GM12892 (cell line): Measurements from ENCODE around the gene GALNT10.

Source experiments
- DNase-seq: peaks from one replicate; pipeline ENCODE4 v3.0.0; 2011; ENCODE audit not compliant: insufficient read length
- FAIRE-seq: peaks from 2 replicates; lab custom pipeline; 2011; peaks lifted over from hg19 to GRCh38; lab: Jason Lieb, UNC
- POLR2A ChIP-seq: IDR thresholded peaks from 2 replicates; pipeline ENCODE4 v1.6.1; 2011; ENCODE audit warnings: low read depth, low read length, control low read depth
- POLR2AphosphoS5 ChIP-seq: IDR thresholded peaks from 2 replicates; pipeline ENCODE4 v1.6.1; 2011; ENCODE audit warnings: low read depth, low read length, control low read depth
- TAF1 ChIP-seq: IDR thresholded peaks from 2 replicates; pipeline ENCODE4 v1.6.1; 2011; ENCODE audit warnings: low read depth, mild to moderate bottlenecking, control low read depth, low read length, borderline replicate concordance

The GALNT10 gene

GRCh38 chr5:154403776-154404387, 213.3 kb downstream of the GALNT10 start:
- FAIRE-seq (no peak), DNase-seq (no peak)
- TF ChIP-seq POLR2A (no peak), TAF1 (no peak), POLR2AphosphoS5 (no peak)

DNA sequence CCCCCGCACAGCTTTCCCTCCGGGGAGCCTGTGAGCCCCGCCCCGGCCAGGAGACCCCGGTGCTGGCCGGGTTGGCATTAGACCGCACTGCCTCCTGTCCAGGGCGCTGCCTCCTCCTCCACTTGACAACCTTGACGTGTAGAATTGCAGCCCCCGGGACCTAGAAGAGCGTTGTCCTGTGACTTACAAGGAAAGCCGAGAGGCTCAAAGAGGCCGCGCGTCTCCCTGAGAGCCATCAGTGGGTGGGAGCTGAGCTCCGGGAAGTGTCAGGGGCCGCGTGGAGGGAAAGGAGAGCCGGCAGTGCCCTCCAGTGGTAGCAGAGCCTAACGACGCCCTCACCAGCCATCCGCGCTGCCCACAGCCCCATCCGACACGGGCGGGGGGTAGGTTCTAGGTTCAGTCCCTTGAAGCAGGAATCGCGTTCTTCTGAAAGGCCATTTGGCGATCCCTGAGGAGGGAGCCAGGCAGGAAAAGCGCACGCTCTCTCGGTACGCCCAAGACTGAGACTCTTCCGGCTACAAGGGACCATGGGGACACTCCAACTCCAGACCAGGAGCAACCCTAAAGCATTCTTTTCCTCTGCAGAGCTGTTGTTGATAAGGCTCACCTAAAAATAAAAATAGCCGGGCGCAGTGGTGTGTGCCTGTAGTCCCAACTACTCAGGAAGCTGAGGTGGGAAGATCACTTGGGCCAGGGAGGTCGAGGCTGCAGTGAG, 214.7 kb downstream of the GALNT10 start:
- FAIRE-seq (peak; percentile 87), DNase-seq (peak; percentile 86)
- no peak for TF ChIP-seq TAF1
- TF ChIP-seq POLR2A = no peak
- no peak for TF ChIP-seq POLR2AphosphoS5

DNA sequence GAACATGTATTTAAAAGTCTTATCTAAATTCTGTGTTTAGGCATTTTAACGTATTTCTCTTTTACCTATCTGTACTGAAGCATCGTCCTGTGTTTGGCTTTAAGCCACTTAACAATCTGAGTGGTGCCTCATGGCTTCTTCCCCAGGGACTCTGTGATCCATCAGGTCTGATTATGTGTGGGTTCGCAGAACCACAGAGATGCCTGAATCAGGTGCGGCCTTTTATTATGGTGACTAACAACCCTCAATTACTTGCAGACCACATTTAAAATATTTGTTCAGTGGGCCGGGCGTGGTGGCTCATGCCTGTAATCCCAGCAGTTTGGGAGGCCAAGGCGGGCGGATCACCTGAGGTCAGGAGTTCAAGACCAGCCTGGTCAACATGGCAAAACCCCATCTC, 215.7 kb downstream of the GALNT10 start:
- DNase-seq (no peak), FAIRE-seq (no peak)
- TF ChIP-seq TAF1 (no peak), POLR2A (no peak), POLR2AphosphoS5 (no peak)

DNA sequence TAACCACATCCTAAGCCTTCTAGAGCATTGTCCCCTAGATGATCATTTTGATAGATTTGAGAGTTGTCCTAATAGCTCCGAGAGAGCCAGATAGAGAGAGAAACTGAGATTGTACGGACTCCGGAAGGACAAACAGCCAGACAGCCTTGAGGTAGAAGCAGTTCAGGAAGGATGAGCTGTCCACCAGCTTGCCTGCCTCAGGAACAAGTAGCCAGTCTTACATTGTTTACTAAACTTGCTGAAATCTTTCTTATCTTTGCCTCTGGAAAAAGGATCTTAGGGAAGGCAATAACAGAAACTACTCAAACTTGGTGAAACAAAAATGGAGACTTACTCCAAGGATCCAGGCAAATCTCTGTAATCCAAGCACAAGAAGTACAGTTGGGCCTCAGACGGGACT, 216.3 kb downstream of the GALNT10 start:
- TF ChIP-seq POLR2A (no peak), TAF1 (no peak), POLR2AphosphoS5 (no peak)
- FAIRE-seq (no peak), DNase-seq (no peak)

- DNase-seq (no peak), FAIRE-seq (no peak)
- no peak for TF ChIP-seq POLR2A
- TF ChIP-seq POLR2AphosphoS5 = no peak
- no peak for TF ChIP-seq TAF1
These were observed 218.3 kb downstream of the GALNT10 start for GRCh38 chr5:154408811-154409210.

- TF ChIP-seq POLR2A (no peak), POLR2AphosphoS5 (no peak), TAF1 (no peak)
- no peak for DNase-seq
- no peak for FAIRE-seq
These were observed 218.8 kb downstream of the GALNT10 start for GRCh38 chr5:154409230-154409840.

GRCh38 chr5:154410008-154410407, 219.5 kb downstream of the GALNT10 start:
- TF ChIP-seq TAF1 (no peak), POLR2A (no peak), POLR2AphosphoS5 (no peak)
- FAIRE-seq (no peak), DNase-seq (no peak)

DNA sequence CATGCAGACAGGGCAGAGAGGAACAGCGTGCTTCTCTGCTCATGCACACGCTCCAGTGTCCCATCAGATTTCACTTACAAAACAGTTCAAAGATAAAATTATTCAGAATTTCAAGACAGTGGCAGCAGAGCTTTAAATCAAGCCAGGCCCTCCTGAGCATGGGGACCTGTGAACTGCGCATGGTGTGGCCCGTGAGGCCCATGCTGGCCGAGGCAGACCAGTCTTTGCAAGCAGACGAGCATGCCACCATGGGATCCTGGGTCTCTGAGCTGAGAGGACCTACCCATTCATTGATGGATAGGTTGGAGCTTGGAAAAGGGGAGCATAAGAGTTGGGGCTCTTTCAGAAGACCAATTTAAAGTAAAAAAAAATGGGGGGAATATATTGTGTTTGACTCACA, 220.3 kb downstream of the GALNT10 start:
- no peak for DNase-seq
- no peak for TF ChIP-seq TAF1
- no peak for TF ChIP-seq POLR2AphosphoS5
- TF ChIP-seq POLR2A = no peak
- no peak for FAIRE-seq

DNA sequence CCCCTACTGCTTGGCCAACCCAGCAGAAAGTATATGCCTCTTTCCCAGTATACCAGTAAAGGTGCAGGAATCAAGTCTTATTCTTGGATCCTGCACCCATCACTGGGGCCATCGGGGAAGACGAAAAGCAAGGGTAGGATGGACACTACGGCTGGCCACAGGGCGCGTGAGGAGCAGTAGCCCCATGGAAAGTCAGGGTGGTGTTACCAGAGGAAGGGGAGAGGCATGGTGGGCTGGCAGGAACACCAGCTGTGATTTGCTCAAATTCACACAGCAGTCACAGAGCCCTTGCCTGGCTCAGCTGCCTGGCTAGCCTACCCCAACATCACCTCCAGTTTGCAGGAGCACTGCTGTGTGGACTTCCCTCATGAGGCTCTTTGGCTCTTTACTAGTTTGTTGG, 220.8 kb downstream of the GALNT10 start:
- TF ChIP-seq POLR2A (no peak), POLR2AphosphoS5 (no peak), TAF1 (no peak)
- DNase-seq = no peak
- FAIRE-seq = no peak

DNA sequence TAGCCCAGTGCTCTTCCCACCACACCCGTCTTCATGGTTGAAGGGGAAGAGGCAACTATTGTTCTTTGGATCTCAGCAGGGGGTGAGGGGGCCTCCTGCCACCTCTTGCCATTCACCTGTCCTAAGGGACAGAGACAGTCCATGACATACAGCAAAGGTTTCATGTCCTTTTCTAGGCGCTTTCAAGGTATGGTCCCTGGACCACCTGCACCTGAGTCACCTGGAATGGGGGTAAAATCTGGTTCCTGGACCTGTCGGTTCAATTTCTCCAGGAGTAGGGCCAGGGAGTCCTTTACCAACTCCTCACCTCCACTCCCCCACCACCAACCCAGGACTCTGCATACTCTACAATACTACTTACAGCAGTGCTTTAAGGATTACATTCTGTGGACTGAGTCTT, 221.8 kb downstream of the GALNT10 start:
- TF ChIP-seq TAF1 (no peak), POLR2A (no peak)
- no peak for FAIRE-seq
- no peak for DNase-seq

- no peak for FAIRE-seq
- TF ChIP-seq POLR2AphosphoS5 (no peak), POLR2A (no peak), TAF1 (no peak)
- no peak for DNase-seq
These were observed 222.4 kb downstream of the GALNT10 start for GRCh38 chr5:154412925-154413324.
